ENCODE results near the gene LYPD6.

DNA sequence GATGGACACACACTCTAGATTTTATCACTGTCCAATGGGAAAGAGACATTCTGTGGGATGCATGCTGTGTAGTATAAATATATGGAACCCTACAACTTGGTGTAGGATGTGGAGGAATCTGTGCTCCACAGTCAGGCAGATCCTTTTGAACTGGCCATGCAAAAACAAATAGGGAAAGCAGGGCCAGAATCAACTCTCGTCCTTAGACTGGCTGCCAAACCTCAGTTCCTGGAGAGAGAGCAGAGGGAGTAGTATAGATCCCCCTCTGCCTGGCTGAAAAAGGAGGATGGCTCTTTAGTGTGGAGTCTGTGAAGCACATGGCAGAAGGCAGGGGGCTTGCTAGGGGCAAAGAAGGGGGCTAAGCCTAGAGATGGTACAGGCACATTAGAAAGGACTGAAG lies 84.7 kb downstream of the LYPD6 start:
- TF ChIP-seq GATA2 (IDR thresholded peaks at IDR 0.05; ENCODE audit: low read depth, low read length) (no peak), GATA3 (IDR thresholded peaks at IDR 0.05; ENCODE audit: low read depth, low read length) (no peak)
